Lower leg skin (tissue), 3 donors: Measurements from ENCODE around the gene POT1.

Source experiments
- POLR2A ChIP-seq, 2 donors: fragments of 450-650 bp; IDR thresholded peaks; one replicate each; pipeline ENCODE4 v1.6.1; 2016 to 2017; ENCODE audit warnings: antibody characterized with exemption in 2 of 2, mild to moderate bottlenecking in 1 of 2, moderate library complexity in 1 of 2
- TF ChIP-seq, protein P1 (sequence below), 3 donors: fragments of 450-650 bp; IDR thresholded peaks; one replicate each; pipeline ENCODE4 v1.5.1; 2016; ENCODE audit warnings: antibody characterized with exemption in 3 of 3, mild to moderate bottlenecking in 3 of 3, moderate library complexity in 2 of 3

GRCh38 chr7:124784879-124785818 is 144.5 kb downstream of the POT1 start:
- TF ChIP-seq, protein P1, sequence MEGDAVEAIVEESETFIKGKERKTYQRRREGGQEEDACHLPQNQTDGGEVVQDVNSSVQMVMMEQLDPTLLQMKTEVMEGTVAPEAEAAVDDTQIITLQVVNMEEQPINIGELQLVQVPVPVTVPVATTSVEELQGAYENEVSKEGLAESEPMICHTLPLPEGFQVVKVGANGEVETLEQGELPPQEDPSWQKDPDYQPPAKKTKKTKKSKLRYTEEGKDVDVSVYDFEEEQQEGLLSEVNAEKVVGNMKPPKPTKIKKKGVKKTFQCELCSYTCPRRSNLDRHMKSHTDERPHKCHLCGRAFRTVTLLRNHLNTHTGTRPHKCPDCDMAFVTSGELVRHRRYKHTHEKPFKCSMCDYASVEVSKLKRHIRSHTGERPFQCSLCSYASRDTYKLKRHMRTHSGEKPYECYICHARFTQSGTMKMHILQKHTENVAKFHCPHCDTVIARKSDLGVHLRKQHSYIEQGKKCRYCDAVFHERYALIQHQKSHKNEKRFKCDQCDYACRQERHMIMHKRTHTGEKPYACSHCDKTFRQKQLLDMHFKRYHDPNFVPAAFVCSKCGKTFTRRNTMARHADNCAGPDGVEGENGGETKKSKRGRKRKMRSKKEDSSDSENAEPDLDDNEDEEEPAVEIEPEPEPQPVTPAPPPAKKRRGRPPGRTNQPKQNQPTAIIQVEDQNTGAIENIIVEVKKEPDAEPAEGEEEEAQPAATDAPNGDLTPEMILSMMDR (IDR thresholded peaks at IDR 0.05) = no peak
- no peak for TF ChIP-seq POLR2A (IDR thresholded peaks at IDR 0.05)
